SJSA1 (cell line): ENCODE measurements around the gene MINPP1. TPM values are rescaled to one million over a fixed set of nuclear protein-coding genes. Genes with fewer than 3 reads are reported as not detected.
"Not testable (repeated sequence)": the region's sequence is repeated elsewhere in the genome, so short reads cannot be mapped to it uniquely, and the experiment has no call there.

Experiments used
- DNase-seq, 2 experiments: peaks; one replicate each; pipeline ENCODE4 v3.0.0-alpha.2; 2015 to 2020; ENCODE audit warnings: low spot score in 2 of 2, low read depth in 1 of 2
- H3K27ac ChIP-seq: fragments of 250-450 bp; sonication (Bioruptor Pico); 2 replicates; pipeline ENCODE4 v1.5.1; 2020; ENCODE audit warnings: mild to moderate bottlenecking, moderate library complexity
- H3K27me3 ChIP-seq: fragments of 250-450 bp; sonication (Bioruptor Pico); replicated peaks from 2 replicates; pipeline ENCODE4 v1.5.1; 2020; ENCODE audit warnings: mild to moderate bottlenecking, moderate library complexity
- H3K36me3 ChIP-seq: fragments of 250-450 bp; sonication (Bioruptor Pico); 2 replicates; pipeline ENCODE4 v1.5.1; 2020; ENCODE audit warnings: mild to moderate bottlenecking
- H3K4me1 ChIP-seq: fragments of 250-450 bp; sonication (Bioruptor Pico); replicated peaks from 2 replicates; pipeline ENCODE4 v1.6.1; 2021; ENCODE audit warnings: mild to moderate bottlenecking
- H3K4me3 ChIP-seq: fragments of 250-450 bp; sonication (Bioruptor Pico); 2 replicates; pipeline ENCODE4 v1.5.1; 2020; ENCODE audit warnings: mild to moderate bottlenecking
- H3K9me3 ChIP-seq: fragments of 250-450 bp; sonication (Bioruptor Pico); replicated peaks from 2 replicates; pipeline ENCODE4 v1.5.1; 2020; ENCODE audit warnings: mild to moderate bottlenecking
- total RNA-seq: library from RNA; depleted of rRNA; stranded (reverse); fragments of >200 nt; shearing (Covaris generic); gene quantifications from 2 replicates; pipeline ENCODE4 v1.2.3, GENCODE V29; 2014; rRNA removed

MINPP1 gene
- 47.1 and 50.3 TPM in 2 replicates for total RNA-seq

GRCh38 chr10:87504640-87505365 lies at the start of gene MINPP1:
MINPP1 (plus strand) TSS chr10:87504893; CDS start chr10:87504916, 23 bp downstream.
- Histone ChIP-seq H3K36me3 (peaks cover 28% of the 10 kb centered on the region), H3K4me3 (peak within 1 kb of the TSS; percentile 85), H3K27me3 (no peaks in the 10 kb centered on the region), H3K4me1 (peaks cover 20% of the 10 kb centered on the region), H3K27ac (peak within 1 kb of the TSS; percentile 83), H3K9me3 (no peaks in the 10 kb centered on the region)
- DNase-seq: peak; percentile 89 to 93

GRCh38 chr10:87456586-87457220 lies 48.0 kb upstream of the MINPP1 start:
- DNase-seq, H3K27ac ChIP-seq, H3K4me3 ChIP-seq, H3K36me3 ChIP-seq, H3K4me1 ChIP-seq, H3K9me3 ChIP-seq, H3K27me3 ChIP-seq: not testable (repeated sequence)

- H3K36me3 ChIP-seq, H3K4me3 ChIP-seq, DNase-seq, H3K27ac ChIP-seq, H3K27me3 ChIP-seq, H3K9me3 ChIP-seq, H3K4me1 ChIP-seq: not testable (repeated sequence)
Measured at GRCh38 chr10:87461751-87462150, 42.9 kb upstream of the MINPP1 start.

- H3K4me3 ChIP-seq, H3K4me1 ChIP-seq, H3K36me3 ChIP-seq, H3K9me3 ChIP-seq, H3K27ac ChIP-seq, H3K27me3 ChIP-seq, DNase-seq: not testable (repeated sequence)
Measured at GRCh38 chr10:87466849-87467248, 37.8 kb upstream of the MINPP1 start.

GRCh38 chr10:87488733-87489132 lies 16.0 kb upstream of the MINPP1 start:
- not testable (repeated sequence) for H3K36me3 ChIP-seq, H3K9me3 ChIP-seq, H3K4me3 ChIP-seq, DNase-seq, H3K4me1 ChIP-seq, H3K27me3 ChIP-seq, H3K27ac ChIP-seq

DNA sequence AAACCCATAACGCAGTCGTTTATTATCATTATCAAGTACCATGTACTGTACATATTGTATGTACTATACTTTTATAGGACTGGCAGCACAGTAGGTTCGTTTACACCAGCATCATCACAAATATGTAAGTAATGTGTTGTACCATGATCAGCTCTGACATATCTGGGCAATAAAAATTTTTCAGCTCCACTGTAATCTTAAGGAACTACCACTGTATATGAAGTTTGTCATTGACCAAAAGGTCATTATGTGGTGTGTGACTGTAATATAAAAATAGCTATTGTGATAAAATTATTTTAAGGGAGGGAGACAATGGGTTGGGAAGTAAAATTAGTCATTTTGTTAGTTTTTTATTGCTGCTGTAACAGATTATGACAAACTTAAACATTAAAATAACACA lies 14.4 kb upstream of the MINPP1 start:
- not testable (repeated sequence) for H3K27me3 ChIP-seq, H3K36me3 ChIP-seq, H3K4me3 ChIP-seq, H3K4me1 ChIP-seq, DNase-seq, H3K9me3 ChIP-seq, H3K27ac ChIP-seq

DNA sequence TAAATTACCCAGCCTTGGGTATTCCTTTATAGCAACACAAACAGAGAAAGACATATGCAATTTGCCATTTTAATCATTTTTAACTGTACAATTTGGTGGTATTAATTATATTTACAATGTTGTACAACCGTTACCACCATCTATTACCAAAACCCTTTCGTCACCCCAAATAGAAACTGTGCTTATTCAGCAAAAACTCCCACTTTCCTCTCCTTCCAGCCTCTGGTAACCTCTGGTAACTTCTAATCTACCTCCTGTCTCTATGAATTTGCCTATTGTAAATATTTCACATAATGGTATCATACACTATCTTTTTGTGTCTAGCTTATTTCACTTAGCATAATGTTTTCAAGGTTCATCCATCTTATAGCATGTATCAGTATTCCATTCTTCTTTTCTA lies 12.2 kb upstream of the MINPP1 start:
- not testable (repeated sequence) for H3K36me3 ChIP-seq, H3K4me1 ChIP-seq, DNase-seq, H3K9me3 ChIP-seq, H3K27ac ChIP-seq, H3K4me3 ChIP-seq, H3K27me3 ChIP-seq

GRCh38 chr10:87495446-87495845 lies 9.2 kb upstream of the MINPP1 start:
- not testable (repeated sequence) for H3K36me3 ChIP-seq, H3K4me3 ChIP-seq, H3K4me1 ChIP-seq, H3K27me3 ChIP-seq, H3K27ac ChIP-seq, DNase-seq, H3K9me3 ChIP-seq

DNA sequence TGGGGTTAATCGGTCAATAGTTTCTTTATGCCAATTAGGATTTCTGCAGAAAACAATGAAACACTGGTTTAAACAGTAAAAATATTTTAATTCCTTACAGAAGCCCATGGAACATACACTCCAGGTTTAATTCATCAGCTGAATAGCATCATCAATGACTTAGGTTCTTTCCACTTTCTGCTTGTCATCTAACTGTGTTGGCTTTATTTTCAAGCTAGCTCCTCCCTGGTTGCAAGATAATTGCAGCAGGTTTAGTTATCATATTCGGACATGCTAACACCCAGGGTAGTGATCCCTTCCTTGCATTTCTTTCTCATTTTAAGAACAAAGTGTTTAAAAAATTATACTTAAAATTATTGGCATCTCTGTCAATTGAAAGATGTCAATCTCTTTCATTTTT lies 7.3 kb upstream of the MINPP1 start:
- DNase-seq, H3K4me3 ChIP-seq, H3K36me3 ChIP-seq, H3K9me3 ChIP-seq, H3K27me3 ChIP-seq, H3K4me1 ChIP-seq, H3K27ac ChIP-seq: not testable (repeated sequence)

- H3K4me1 ChIP-seq, H3K27ac ChIP-seq, H3K27me3 ChIP-seq, H3K36me3 ChIP-seq, H3K4me3 ChIP-seq, H3K9me3 ChIP-seq: not testable (repeated sequence)
- peak in 1 of 2 experiments; percentile 58 for DNase-seq
Measured at GRCh38 chr10:87498106-87498789, 6.4 kb upstream of the MINPP1 start.

- Histone ChIP-seq H3K27me3 (no peaks in the 10 kb centered on the region), H3K9me3 (no peaks in the 10 kb centered on the region), H3K4me1 (peaks cover 9% of the 10 kb centered on the region), H3K36me3 (peaks cover 10% of the 10 kb centered on the region), H3K4me3 (no peak overlapping the region), H3K27ac (no peak overlapping the region)
- no peak for DNase-seq
Measured at GRCh38 chr10:87500646-87501048, 4.0 kb upstream of the MINPP1 start.

DNA sequence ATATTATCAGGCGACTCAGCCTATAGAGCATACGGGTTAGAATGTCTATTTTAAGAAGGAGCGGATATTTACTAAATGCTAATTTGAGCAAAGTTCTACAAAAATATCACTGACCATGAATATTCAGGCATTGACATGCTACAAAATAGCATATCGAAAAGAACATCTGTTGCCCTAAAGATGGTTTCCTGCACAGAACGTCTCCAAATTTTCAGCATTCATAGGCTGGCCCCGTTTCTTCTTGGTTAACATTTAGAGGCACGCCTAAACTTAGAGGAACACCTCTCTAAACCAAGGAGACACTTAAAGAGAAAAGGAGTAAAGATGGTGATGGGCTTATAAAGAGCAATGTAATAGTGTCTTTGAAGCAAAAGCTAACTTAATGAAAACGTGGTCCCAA lies 1.3 kb upstream of the MINPP1 start:
- peak overlapping the region; percentile 83 for H3K27ac ChIP-seq
- peaks cover 17% of the 10 kb centered on the region for H3K36me3 ChIP-seq
- DNase-seq: no peak
- no peak overlapping the region; the same call in 1 of the 2 replicates for H3K4me3 ChIP-seq
- peaks cover 20% of the 10 kb centered on the region for H3K4me1 ChIP-seq
- H3K9me3 ChIP-seq: no peaks in the 10 kb centered on the region
- H3K27me3 ChIP-seq: no peaks in the 10 kb centered on the region

GRCh38 chr10:87503886-87504285 lies 807 bp upstream of the MINPP1 start:
- peak overlapping the region; percentile 85 for H3K4me3 ChIP-seq
- H3K27ac ChIP-seq: peak overlapping the region; percentile 83
- peaks cover 20% of the 10 kb centered on the region for H3K4me1 ChIP-seq
- DNase-seq: no peak
- no peaks in the 10 kb centered on the region for H3K27me3 ChIP-seq
- H3K36me3 ChIP-seq: peaks cover 19% of the 10 kb centered on the region
- no peaks in the 10 kb centered on the region for H3K9me3 ChIP-seq

GRCh38 chr10:87504307-87504639 lies 420 bp upstream of the MINPP1 start:
- Histone ChIP-seq H3K27me3 (no peaks in the 10 kb centered on the region), H3K4me1 (peaks cover 20% of the 10 kb centered on the region), H3K36me3 (peaks cover 23% of the 10 kb centered on the region), H3K27ac (peak overlapping the region; percentile 83), H3K9me3 (no peaks in the 10 kb centered on the region), H3K4me3 (peak overlapping the region; percentile 85)
- no peak for DNase-seq
